ENCODE measurements around the gene CD226. TPM values are rescaled to one million over a fixed set of nuclear protein-coding genes. Genes with fewer than 3 reads are reported as not detected.

The CD226 gene
- polyA plus RNA-seq, 1 of the 3 experiments (the other 2 are of a cell fraction), result 0.56 TPM

DNA sequence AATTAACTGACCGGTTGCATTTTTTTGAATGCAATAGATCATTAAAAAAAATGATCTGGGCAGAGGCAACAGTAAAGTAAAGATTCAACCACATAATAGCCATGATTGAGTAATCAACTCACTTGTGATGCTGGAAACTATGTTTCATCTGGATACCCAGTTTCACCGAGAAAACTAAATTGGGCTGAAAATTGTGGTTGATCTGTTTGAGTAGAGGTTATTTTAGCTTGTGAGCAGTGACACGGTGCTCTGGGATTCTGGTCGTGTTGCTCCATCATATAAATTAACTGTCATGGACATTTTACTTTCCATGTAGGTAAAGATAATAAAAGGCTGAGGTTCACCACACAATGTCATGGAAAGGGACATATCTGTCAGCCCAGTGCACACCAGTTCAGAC lies 58.7 kb downstream of the CD226 start:
- Histone ChIP-seq H3K79me2 (ENCODE audit: insufficient read depth) (no peaks in the 10 kb centered on the region), H3K9me2 (no peaks in the 10 kb centered on the region), H3K36me3 (replicated peaks in 1 of 2; ENCODE audit: control insufficient read depth in 1 of 2, insufficient read depth in 2 of 2, low read length in 1 of 2) (no peaks in the 10 kb centered on the region), H3K27ac (ENCODE audit: low read depth in 2 of 2, low read length in 1 of 2) (no peak overlapping the region), H3K4me3 (ENCODE audit: low read depth in 2 of 2, low read length in 1 of 2) (no peak overlapping the region), H3K9me3 (no peaks in the 10 kb centered on the region; the same call in 1 of the 2 replicates), H3K27me3 (ENCODE audit: insufficient read depth) (no peaks in the 10 kb centered on the region), H3K4me2 (no peak overlapping the region), H3K9ac (no peak overlapping the region), H2AFZ (ENCODE audit: low read depth) (no peak overlapping the region), H3K4me1 (ENCODE audit: control insufficient read depth in 1 of 2, insufficient read depth in 2 of 2, low read depth in 1 of 2, low read length in 1 of 2) (no peaks in the 10 kb centered on the region), H3F3A (replicated peaks; ENCODE audit: insufficient read depth) (no peaks in the 10 kb centered on the region), H4K20me1 (ENCODE audit: insufficient read depth) (no peaks in the 10 kb centered on the region)
- ChIA-PET CTCF (no interaction called here), POLR2A (no interaction called here)
- 83% methylated on average over 4 of the region's 4 CpGs for WGBS (ENCODE audit: low lambda C conversion rate)
- DNase-seq, result no peak
- TF ChIP-seq YY1 (IDR thresholded peaks at IDR 0.05; ENCODE audit: low read depth) (no peak), MEF2A (IDR thresholded peaks at IDR 0.05; ENCODE audit: borderline replicate concordance, low read depth) (no peak), EZH2phosphoT487 (IDR thresholded peaks at IDR 0.05; ENCODE audit: borderline replicate concordance, low read depth) (no peak)
- TF ChIP-seq, protein P1, sequence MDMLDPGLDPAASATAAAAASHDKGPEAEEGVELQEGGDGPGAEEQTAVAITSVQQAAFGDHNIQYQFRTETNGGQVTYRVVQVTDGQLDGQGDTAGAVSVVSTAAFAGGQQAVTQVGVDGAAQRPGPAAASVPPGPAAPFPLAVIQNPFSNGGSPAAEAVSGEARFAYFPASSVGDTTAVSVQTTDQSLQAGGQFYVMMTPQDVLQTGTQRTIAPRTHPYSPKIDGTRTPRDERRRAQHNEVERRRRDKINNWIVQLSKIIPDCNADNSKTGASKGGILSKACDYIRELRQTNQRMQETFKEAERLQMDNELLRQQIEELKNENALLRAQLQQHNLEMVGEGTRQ (IDR thresholded peaks at IDR 0.05; ENCODE audit: borderline replicate concordance, low read depth, low read length), result no peak
- TF ChIP-seq, protein P2, sequence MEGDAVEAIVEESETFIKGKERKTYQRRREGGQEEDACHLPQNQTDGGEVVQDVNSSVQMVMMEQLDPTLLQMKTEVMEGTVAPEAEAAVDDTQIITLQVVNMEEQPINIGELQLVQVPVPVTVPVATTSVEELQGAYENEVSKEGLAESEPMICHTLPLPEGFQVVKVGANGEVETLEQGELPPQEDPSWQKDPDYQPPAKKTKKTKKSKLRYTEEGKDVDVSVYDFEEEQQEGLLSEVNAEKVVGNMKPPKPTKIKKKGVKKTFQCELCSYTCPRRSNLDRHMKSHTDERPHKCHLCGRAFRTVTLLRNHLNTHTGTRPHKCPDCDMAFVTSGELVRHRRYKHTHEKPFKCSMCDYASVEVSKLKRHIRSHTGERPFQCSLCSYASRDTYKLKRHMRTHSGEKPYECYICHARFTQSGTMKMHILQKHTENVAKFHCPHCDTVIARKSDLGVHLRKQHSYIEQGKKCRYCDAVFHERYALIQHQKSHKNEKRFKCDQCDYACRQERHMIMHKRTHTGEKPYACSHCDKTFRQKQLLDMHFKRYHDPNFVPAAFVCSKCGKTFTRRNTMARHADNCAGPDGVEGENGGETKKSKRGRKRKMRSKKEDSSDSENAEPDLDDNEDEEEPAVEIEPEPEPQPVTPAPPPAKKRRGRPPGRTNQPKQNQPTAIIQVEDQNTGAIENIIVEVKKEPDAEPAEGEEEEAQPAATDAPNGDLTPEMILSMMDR (IDR thresholded peaks at IDR 0.05), result no peak
- TF ChIP-seq, protein P3, sequence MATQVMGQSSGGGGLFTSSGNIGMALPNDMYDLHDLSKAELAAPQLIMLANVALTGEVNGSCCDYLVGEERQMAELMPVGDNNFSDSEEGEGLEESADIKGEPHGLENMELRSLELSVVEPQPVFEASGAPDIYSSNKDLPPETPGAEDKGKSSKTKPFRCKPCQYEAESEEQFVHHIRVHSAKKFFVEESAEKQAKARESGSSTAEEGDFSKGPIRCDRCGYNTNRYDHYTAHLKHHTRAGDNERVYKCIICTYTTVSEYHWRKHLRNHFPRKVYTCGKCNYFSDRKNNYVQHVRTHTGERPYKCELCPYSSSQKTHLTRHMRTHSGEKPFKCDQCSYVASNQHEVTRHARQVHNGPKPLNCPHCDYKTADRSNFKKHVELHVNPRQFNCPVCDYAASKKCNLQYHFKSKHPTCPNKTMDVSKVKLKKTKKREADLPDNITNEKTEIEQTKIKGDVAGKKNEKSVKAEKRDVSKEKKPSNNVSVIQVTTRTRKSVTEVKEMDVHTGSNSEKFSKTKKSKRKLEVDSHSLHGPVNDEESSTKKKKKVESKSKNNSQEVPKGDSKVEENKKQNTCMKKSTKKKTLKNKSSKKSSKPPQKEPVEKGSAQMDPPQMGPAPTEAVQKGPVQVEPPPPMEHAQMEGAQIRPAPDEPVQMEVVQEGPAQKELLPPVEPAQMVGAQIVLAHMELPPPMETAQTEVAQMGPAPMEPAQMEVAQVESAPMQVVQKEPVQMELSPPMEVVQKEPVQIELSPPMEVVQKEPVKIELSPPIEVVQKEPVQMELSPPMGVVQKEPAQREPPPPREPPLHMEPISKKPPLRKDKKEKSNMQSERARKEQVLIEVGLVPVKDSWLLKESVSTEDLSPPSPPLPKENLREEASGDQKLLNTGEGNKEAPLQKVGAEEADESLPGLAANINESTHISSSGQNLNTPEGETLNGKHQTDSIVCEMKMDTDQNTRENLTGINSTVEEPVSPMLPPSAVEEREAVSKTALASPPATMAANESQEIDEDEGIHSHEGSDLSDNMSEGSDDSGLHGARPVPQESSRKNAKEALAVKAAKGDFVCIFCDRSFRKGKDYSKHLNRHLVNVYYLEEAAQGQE (IDR thresholded peaks at IDR 0.05; ENCODE audit: low read depth, low read length), result no peak
- TF ChIP-seq, protein P4, sequence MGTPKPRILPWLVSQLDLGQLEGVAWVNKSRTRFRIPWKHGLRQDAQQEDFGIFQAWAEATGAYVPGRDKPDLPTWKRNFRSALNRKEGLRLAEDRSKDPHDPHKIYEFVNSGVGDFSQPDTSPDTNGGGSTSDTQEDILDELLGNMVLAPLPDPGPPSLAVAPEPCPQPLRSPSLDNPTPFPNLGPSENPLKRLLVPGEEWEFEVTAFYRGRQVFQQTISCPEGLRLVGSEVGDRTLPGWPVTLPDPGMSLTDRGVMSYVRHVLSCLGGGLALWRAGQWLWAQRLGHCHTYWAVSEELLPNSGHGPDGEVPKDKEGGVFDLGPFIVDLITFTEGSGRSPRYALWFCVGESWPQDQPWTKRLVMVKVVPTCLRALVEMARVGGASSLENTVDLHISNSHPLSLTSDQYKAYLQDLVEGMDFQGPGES (IDR thresholded peaks at IDR 0.05; ENCODE audit: low read depth, low read length), result no peak

DNA sequence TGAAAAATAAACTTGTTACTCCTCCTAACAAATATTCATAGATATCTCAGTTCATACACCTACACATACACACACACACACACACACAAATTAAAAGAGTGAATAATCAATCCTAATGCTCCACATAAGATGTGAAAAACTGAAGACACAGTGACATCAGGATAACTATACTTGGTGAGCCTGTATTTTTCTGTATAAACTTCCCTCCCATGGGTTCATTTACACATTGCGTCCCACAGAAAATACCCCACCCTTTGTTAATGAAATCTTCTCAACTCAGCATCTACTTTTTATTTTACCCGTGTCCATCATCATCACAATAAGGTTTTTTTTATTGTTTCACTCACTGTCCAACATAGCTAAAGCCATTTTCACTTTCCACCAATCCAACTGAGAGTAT lies 60.4 kb downstream of the CD226 start:
- Histone ChIP-seq H3K9ac (no peak overlapping the region), H3K9me3 (no peaks in the 10 kb centered on the region; the same call in 1 of the 2 replicates), H3K4me1 (ENCODE audit: control insufficient read depth in 1 of 2, insufficient read depth in 2 of 2, low read depth in 1 of 2, low read length in 1 of 2) (no peaks in the 10 kb centered on the region), H3F3A (replicated peaks; ENCODE audit: insufficient read depth) (no peaks in the 10 kb centered on the region), H3K4me2 (no peak overlapping the region), H3K27me3 (ENCODE audit: insufficient read depth) (no peaks in the 10 kb centered on the region), H3K9me2 (no peaks in the 10 kb centered on the region), H3K4me3 (ENCODE audit: low read depth in 2 of 2, low read length in 1 of 2) (no peak overlapping the region), H3K36me3 (replicated peaks in 1 of 2; ENCODE audit: control insufficient read depth in 1 of 2, insufficient read depth in 2 of 2, low read length in 1 of 2) (no peaks in the 10 kb centered on the region), H4K20me1 (ENCODE audit: insufficient read depth) (no peaks in the 10 kb centered on the region), H2AFZ (ENCODE audit: low read depth) (no peak overlapping the region), H3K27ac (ENCODE audit: low read depth in 2 of 2, low read length in 1 of 2) (no peak overlapping the region), H3K79me2 (ENCODE audit: insufficient read depth) (no peaks in the 10 kb centered on the region)
- no peak for DNase-seq
- ChIA-PET CTCF (no interaction called here), POLR2A (no interaction called here)
- 93% methylated on average over 2 of the region's 2 CpGs for WGBS (ENCODE audit: low lambda C conversion rate)
- TF ChIP-seq ELF1 (IDR thresholded peaks at IDR 0.05), result no peak
